Amniotic epithelial cell (primary cell): ENCODE measurements around the gene MAPK4.
"Not testable (repeated sequence)": the region's sequence is repeated elsewhere in the genome, so short reads cannot be mapped to it uniquely, and the experiment has no call there.

Experiments used
- DNase-seq: peaks from one replicate; pipeline ENCODE4 v3.0.0-alpha.2; 2010; ENCODE audit warnings: low read depth

The MAPK4 gene

GRCh38 chr18:50687491-50687890, 127.6 kb downstream of the MAPK4 start:
- DNase-seq, result no peak

DNA sequence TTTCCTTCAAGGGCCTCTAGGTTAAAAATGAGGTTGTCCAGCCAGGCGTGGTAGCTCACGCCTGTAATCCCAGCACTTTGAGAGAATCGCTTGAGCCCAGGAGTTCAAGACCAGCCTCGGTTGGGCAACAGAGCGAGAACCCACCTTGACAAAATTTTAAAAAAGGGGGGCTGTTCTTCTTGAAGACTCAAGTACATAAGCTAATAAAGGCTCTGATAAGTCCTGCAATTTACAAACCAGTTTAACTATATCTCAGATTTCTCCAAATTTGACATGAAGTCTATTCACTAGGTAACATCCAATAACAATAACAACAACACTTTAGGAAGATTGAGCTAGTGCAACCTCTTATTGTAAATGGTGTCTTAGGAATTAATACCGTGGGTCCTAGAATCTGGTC, 129.7 kb downstream of the MAPK4 start:
- no peak for DNase-seq

DNA sequence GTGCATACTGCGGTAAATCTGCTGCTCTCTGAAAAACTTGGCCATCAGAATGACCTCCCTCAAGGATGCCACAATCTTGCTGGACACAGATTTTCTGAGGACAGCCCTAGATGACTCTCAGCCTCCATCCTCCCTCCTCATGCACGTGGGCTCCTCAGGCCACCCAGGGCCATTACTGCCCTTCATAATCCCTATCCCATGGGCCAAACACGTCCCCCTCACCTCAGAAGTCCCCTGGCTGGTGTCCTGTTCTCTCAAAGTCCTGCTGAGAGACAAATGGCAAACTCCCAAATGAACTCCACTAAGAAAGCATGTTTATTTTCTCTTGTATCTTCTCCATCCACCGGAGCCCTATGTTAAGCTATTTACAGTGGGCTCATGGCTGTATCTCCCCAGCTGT, 134.3 kb downstream of the MAPK4 start:
- DNase-seq, result no peak

DNA sequence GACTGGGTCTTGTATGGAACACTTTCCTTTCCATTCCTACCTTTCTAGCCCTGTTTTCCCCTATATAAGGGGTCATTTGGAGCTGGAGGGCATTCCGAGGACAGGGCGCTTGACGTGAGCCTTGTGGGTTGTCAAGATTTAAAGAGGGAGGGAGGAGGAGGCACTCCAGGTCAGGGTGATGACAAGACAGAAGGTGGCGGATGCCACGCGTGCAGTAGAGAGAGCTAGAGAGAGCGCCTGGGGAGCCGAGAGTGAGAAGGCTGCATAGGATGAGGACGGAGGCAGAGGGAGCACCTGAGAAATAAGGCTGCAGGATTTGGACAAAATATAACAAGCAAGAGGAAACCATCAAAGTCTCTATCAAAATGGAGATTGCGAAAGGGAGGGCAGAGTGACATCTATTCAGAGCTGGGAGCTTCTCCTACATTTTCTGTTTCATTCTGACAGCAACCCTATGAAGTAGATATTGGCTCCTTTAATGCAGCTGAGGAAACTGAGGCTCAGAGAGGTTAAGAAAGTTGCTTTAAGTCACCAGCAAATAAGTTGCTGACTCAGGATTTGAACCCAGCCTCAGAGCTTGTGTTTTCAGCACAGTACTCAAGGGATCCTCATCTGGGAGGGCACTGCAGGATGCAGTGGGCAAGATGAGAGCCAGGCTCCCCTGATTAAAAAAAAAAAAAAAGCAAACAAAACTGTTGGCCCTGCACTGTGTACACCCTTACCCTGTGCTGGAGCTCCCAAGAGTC, 135.7 kb downstream of the MAPK4 start:
- DNase-seq, result no peak

DNA sequence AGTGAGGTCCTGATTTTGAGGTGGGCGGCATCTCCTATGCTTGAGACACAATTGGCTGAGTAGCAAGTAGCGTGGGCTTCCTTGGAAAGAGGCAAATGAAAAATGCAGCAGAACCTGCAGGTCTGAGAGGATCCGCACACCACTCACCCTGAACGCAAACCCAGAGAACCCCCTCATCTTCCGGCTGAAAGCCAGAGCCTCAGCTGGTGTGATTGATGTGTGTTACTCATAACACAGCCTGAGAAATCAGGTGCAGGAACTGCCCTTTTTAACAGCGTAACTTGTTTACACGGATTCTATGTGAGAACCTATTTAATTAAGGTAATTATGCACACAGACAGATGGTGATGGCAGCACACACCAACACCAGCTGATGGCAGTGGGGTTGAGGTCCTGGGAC, 136.5 kb downstream of the MAPK4 start:
- no peak for DNase-seq

DNA sequence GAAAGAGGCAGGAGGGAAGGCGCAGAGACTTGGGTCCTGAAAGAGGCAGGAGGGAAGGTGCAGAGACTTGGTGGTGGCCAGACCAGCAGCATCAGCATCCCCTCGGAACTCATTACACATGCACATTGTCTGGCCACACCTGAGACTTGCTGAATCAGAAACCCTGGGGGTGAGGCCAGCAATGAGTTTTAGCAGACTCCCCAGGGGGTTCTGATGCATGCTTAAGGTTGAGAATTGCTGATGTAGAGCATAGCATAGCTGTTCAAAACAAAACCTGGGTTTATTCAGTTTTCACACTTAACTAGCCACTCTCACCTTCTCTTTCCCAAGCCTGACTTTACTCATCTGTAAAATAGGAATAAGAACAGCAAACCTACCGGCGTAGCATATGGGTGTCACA, 137.0 kb downstream of the MAPK4 start:
- no peak for DNase-seq

- no peak for DNase-seq
Measured at GRCh38 chr18:50697509-50697908, 137.6 kb downstream of the MAPK4 start.

GRCh38 chr18:50700245-50701165, 140.6 kb downstream of the MAPK4 start:
- DNase-seq, result no peak

DNA sequence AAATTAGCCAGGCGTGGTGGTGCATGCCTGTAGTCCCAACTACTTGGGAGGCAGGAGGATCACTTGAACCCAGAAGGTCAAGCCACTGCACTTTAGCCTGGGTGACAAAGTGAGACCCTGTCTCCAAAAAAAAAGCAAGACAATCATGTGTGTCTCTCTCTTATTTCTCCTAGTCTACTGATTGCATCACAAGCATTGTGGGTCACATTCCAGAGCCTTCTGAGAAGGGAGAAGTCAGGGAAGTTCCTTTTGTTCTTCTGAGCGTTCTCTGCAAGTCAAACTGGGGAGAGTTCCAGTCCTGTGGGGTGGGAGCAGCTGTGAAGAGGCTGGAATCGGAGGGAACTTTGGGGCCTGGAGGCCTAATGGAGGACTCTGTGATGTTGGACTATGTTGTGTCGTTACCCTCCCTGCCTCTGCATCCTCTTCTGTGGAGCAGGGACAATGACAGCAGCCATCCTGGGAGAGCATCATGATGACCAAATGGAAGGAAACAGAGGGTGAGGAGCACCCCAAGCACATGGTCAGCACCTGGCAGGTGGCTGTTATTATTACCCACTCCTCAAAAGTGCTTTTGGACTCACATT, 144.6 kb downstream of the MAPK4 start:
- no peak for DNase-seq

DNA sequence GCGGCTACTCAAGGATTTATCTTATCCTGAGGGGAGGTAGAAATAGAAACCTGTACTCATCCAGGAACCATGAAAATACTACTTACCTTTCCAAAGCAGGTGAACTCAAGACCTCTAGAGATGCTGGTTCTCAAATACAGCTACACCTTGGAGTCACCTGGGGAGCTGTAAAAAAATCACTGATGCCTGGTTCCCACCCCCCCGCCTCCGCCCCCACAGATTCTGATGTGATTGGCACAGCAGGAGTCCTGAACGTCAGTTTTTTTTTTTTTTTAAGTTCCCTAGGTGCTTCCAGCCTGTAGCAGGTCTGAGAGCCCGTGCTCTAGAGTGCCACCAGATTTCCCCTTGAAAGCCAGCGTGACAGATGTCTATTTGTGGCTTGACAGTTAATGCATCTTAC, 146.3 kb downstream of the MAPK4 start:
- DNase-seq, result no peak

GRCh38 chr18:50706651-50707050, 146.8 kb downstream of the MAPK4 start:
- DNase-seq, result no peak

DNA sequence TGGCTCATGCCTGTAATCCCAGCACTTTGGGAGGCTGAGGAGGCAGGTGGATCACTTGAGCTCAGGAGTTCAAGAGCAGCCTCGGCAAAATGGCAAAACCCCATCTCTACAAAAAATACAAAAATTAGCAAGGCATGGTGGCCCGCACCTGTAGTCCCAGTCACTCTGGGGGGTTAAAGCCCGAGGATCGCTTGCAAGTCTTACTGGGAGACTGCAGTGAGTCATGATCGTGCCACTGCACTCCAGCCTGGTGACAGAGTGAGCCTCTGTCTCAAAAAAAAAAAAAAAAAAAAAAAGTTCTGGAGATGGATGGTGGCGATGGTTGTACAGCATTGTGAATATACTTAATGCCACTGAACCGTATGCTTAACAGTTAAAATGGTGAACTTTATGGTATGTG, 147.4 kb downstream of the MAPK4 start:
- DNase-seq, result not testable (repeated sequence)

DNA sequence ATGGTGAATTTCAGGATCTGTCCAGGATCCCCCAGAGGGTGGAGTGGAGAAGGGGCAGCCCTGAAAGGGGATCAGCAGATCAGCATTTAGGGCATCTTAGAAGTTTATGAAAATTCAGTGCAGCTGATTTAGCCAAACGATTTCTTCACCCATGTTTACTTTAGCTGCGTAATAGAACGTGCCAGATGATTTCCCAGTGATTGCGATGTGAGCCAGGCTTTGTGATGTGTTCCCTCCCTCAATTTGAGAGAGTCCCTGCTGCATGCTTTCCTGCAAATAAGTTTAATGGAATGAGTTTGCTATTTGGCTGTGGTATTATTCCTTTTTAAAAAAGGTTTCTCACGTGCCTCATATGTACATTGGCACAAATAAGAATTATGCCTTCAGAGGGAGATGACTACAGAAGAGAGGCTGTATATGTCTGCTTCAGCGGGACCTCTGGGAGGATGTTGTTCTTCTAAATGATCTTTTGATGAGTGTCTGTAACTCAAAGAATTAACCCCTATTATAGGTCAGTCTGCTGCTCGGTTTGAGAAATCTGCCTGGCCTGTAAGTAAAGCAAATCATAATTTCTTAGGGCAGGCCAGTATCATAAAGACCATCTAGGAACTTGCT, 148.1 kb downstream of the MAPK4 start:
- DNase-seq, result no peak

DNA sequence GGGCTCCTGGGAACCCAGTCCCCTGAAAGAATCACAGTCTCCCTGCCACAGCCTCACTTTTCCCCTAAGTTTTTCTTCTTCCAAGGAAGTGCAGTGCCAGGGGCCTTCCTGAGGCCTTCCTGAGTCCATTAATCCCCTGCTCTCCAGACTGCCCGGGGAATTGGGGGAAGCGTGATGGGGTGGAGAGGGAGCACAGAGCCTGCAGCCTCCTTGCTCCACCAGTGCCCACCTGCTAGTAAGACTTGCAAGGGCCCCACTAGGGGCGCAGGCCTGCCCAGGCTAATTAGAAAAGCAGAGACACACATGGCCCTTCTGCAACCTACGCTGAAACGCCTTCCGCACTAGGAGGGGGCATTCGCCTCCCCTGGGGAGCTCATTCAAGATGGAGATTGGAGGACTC, 149.3 kb downstream of the MAPK4 start:
- no peak for DNase-seq

DNA sequence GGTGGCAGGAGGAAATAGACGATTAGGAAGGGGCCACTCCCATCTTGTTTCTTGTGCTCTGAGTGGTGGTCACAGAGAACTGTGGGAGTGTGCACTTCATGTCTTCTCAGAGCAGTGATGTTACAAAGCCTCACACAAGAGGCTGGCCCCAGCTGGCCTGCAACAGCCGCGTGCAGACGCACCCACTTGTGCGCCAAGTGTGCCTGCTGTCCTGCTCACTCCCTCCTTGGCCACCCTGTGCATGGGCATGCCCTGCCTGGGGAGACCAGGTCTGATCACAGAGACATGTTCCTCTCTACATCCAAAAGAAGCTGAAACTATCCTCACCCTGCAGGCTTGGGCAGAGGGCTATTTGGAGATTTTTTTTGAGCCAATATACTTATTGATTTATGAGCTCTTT, 151.5 kb downstream of the MAPK4 start:
- DNase-seq, result no peak

- no peak for DNase-seq
Measured at GRCh38 chr18:50715919-50716318, 156.0 kb downstream of the MAPK4 start.

DNA sequence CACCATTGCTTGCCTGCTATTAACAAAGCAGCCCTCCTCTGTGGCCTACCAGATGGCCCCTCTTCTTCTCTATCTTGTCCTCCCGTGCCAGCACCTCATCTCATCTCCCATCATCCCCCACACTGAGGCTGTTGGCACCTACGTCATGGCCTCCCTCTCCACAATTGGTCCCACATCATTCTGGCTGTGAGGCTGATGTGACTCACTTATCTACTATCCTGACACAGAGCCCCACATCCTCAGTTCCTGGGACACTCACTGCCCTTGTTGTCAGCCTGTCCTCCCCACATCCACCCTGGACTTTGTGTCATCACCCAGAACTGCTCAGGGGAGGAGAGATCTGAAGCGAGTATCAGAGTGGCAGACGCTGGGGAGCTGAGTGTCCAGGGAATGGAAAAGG, 157.0 kb downstream of the MAPK4 start:
- no peak for DNase-seq

- DNase-seq, result no peak
Measured at GRCh38 chr18:50717563-50717962, 157.7 kb downstream of the MAPK4 start.

- no peak for DNase-seq
Measured at GRCh38 chr18:50719471-50720324, 159.8 kb downstream of the MAPK4 start.

DNA sequence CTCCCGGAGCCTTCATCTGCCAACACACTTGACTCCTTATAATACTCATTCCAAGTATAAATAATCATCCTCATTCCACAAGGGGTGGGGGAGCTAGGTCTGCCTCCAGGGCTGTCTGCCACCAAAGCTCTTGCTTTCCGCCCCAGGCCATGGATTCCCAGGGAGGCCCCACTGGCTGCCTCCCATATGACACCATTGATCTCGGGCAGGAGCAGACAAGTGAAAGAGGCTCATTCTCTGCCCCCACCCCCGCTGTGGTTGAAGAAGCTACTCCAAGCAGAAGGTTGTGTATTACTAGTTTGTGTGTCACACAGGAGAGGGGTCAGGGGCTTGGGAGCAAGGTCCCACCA, 160.4 kb downstream of the MAPK4 start:
- DNase-seq, result no peak

GRCh38 chr18:50721006-50721405, 161.1 kb downstream of the MAPK4 start:
- DNase-seq, result no peak
